Activated CD4-positive, alpha-beta memory T cell treated with anti-CD3 and anti-CD28 coated beads for 36 hours (primary cell): ENCODE data around the gene LAPTM5. TPM values are rescaled to one million over a fixed set of nuclear protein-coding genes. Genes with fewer than 3 reads are reported as not detected.
A peak's percentile ranks its signal among the peaks of the same experiment; 100 is the strongest.
"Not testable (repeated sequence)": the region's sequence is repeated elsewhere in the genome, so short reads cannot be mapped to it uniquely, and the experiment has no call there.

ENCODE experiments used
- CTCF ChIA-PET: fragments of 350-600 bp; sonication (Branson Sonifier 250); formaldehyde crosslinking; loops from one replicate; lab custom pipeline; 2021; ENCODE audit warnings: antibody characterized with exemption, inconsistent platforms; lab: Charles Lee
- POLR2A ChIA-PET: fragments of 350-600 bp; sonication (Branson Sonifier 250); formaldehyde crosslinking; loops from one replicate; lab custom pipeline; 2021; ENCODE audit warnings: antibody characterized with exemption; lab: Charles Lee
- DNase-seq: peaks from one replicate; pipeline ENCODE4 v3.0.0-alpha.2; 2020
- H3K27ac Mint-ChIP-seq: one replicate; pipeline ENCODE4 v1.8.0; 2021; ENCODE audit warnings: mixed read lengths
- H3K27me3 Mint-ChIP-seq: one replicate; pipeline ENCODE4 v1.8.0; 2021; ENCODE audit warnings: mixed read lengths
- H3K36me3 Mint-ChIP-seq: one replicate; pipeline ENCODE4 v1.8.0; 2021; ENCODE audit warnings: mixed read lengths
- H3K4me1 Mint-ChIP-seq: one replicate; pipeline ENCODE4 v1.8.0; 2021; ENCODE audit warnings: low read depth, mixed read lengths
- H3K4me3 Mint-ChIP-seq: one replicate; pipeline ENCODE4 v1.8.0; 2021; ENCODE audit warnings: mild to moderate bottlenecking, mixed read lengths
- H3K9me3 Mint-ChIP-seq: one replicate; pipeline ENCODE4 v1.8.0; 2021; ENCODE audit warnings: mixed read lengths
- intact Hi-C: fragments of 100-400 bp; cut with micrococcal nuclease; formaldehyde crosslinking; loops from one replicate; pipeline ENCODE4 v1.15.1; 2023
- total RNA-seq, 2 experiments: library from RNA; stranded (reverse); gene quantifications; one replicate each; pipeline ENCODE4 v1.2.3, GENCODE V29; 2021

The LAPTM5 gene
- total RNA-seq, 2 experiments from 2014 or later: 190 to 196 TPM

DNA sequence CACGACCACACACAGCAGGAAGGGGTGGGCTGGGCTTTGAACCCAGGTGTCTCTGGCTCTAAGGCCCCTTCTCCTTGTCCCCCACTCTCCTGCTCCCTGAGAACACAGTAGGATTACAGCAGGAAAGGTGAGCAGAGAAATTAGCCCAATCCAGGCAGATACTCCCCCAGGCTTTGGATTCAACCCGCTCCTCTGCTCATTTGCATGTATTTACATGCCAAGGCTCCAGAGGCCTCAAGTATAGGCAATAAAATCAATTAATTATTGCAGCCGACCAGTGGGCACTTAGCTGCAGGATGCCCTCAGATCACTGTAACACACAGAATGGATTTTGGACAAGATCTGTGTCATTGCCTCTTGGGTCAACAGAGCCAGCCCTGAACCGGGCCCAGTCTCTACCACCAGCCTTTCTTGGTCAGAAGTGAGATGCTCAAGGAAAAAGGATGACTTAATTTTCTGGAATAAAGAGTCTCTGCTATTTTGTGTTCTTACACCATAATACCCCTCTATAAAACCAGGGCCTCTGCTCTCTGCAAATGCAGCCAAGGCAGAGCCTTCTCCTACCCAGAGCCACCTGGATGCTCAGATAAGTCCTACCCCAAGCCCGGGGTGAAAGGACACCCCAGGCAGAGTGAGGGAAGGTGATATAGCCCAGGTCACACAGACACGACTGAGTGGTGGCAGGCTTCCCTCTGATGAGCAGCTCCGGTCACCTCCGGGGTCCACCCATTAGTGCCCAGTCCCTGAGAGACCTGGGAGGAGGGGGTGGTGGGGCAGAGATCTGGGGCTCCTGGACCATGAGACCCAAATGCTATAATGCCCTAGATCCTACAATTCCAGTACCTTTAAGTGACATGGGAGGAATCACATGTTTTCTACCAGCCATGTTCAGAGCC is 63.0 kb downstream of the LAPTM5 start:
- Mint-ChIP-seq H3K9me3 (no peaks in the 10 kb centered on the region), H3K27ac (no peak overlapping the region), H3K27me3 (no peaks in the 10 kb centered on the region), H3K4me3 (no peak overlapping the region), H3K36me3 (no peaks in the 10 kb centered on the region), H3K4me1 (no peaks in the 10 kb centered on the region)
- no peak for DNase-seq
- intact Hi-C loops: no loop called here
- ChIA-PET POLR2A (no interaction called here), CTCF (no interaction called here)

DNA sequence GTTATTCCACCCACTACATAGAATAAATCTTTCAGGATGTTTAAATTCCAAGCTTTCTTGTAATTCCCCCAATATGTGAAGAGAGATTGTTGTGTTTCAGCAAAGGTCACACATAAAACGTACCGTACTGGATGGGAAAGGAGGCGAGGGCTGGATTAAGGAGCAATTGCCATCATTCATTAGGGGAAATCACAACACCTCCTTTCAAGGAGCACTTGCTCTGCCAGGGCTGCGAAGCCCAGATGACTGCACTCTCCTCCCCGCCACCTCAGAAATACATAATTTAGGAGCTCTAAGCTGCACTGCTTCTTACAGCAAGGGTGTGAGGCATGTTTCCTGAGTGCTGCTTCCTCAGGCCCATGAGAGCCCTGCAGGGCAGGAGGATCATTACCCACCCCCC is 63.8 kb downstream of the LAPTM5 start:
- no peaks in the 10 kb centered on the region for H3K36me3 Mint-ChIP-seq
- H3K9me3 Mint-ChIP-seq: no peaks in the 10 kb centered on the region
- H3K4me1 Mint-ChIP-seq: no peaks in the 10 kb centered on the region
- no peak overlapping the region for H3K4me3 Mint-ChIP-seq
- intact Hi-C loops: no loop called here
- CTCF ChIA-PET: no interaction called here
- POLR2A ChIA-PET: no interaction called here
- H3K27me3 Mint-ChIP-seq: no peaks in the 10 kb centered on the region
- DNase-seq: no peak
- H3K27ac Mint-ChIP-seq: no peak overlapping the region

DNA sequence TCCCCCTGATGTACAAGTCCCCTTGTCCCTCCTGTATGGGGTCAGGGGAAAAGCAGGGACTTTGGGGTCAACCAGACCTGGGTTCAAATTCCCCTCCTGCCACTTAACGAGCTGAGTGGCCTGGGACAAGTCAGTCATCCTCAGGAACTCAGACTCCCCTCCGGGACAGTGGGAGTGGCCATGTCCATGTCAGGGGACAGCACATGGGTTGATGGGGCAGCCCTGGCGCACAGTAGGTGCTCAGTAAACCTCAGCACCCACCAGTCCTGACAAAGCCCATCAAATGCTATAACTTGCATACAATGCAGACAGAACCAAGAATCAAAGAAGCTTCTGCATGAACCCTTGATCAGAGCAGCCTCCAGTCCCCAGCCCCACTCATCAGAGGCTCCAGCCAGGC is 64.2 kb downstream of the LAPTM5 start:
- H3K27ac Mint-ChIP-seq: no peak overlapping the region
- intact Hi-C loops: no loop called here
- no peaks in the 10 kb centered on the region for H3K36me3 Mint-ChIP-seq
- POLR2A ChIA-PET: no interaction called here
- H3K27me3 Mint-ChIP-seq: no peaks in the 10 kb centered on the region
- CTCF ChIA-PET: no interaction called here
- no peaks in the 10 kb centered on the region for H3K4me1 Mint-ChIP-seq
- no peak for DNase-seq
- no peak overlapping the region for H3K4me3 Mint-ChIP-seq
- H3K9me3 Mint-ChIP-seq: no peaks in the 10 kb centered on the region

DNA sequence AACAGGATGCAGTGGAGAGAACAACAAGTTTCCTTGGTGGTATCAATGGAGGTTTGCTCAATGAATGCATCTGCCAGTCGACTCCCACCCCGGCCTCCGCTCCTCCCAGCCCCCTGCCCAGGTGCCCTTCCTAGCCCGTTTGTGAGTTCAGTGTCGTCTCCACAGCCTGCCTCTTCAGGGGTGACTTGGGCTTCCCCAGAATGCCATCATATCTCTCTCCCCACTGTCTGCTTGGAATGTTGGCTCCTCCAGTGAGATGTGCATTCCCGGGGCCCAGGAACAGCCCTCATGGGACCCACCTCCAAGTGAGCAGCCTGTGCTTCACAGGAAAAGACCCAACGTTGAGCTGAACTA is 64.6 kb downstream of the LAPTM5 start:
- POLR2A ChIA-PET: no interaction called here
- intact Hi-C loops: no loop called here
- no peaks in the 10 kb centered on the region for H3K9me3 Mint-ChIP-seq
- H3K27me3 Mint-ChIP-seq: no peaks in the 10 kb centered on the region
- no peak for DNase-seq
- no peak overlapping the region for H3K4me3 Mint-ChIP-seq
- no peaks in the 10 kb centered on the region for H3K36me3 Mint-ChIP-seq
- H3K4me1 Mint-ChIP-seq: no peaks in the 10 kb centered on the region
- no peak overlapping the region for H3K27ac Mint-ChIP-seq
- CTCF ChIA-PET: no interaction called here

DNA sequence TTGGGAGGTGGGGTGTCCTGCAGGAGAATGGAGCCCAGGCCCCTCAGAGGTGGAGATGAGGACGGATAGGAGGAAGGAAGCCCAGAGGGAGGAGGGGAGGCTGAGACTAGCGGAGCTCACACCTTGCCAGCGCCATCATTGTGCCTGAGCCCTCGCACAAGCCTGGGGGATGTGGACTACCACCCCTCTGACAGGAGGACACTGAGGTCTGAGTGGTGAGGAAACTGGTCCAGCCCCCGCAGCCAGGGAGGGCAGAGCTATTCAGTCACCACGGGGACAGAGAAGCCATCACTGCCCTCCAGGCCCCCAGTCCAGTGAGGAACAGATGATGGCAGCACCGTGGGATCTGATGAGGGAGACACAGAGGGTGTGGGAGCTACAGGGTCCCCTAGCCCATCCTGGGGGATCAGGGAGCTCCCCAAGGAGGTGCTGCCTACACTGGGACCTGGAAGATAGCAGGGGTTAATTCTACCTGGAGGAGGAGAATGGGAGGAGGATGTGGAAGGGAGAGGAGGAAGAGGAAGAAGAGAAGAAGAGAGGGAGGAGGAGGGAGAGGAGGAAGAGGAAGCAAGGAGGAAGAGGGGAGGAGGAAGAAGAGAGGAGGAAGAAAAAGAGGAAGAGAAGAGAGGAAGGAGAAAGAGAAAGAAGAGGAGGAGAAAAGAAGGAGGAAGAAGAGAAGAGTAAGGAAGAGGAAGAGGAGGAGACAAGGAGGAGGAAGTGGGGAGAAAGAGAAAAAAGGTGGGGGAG is 65.2 kb downstream of the LAPTM5 start:
- Mint-ChIP-seq H3K36me3 (no peaks in the 10 kb centered on the region), H3K27ac (no peak overlapping the region), H3K4me3 (no peak overlapping the region), H3K27me3 (peaks cover 1% of the 10 kb centered on the region), H3K4me1 (no peaks in the 10 kb centered on the region), H3K9me3 (no peaks in the 10 kb centered on the region)
- CTCF ChIA-PET: no interaction called here
- intact Hi-C loops: no loop called here
- no peak for DNase-seq
- POLR2A ChIA-PET: no interaction called here

DNA sequence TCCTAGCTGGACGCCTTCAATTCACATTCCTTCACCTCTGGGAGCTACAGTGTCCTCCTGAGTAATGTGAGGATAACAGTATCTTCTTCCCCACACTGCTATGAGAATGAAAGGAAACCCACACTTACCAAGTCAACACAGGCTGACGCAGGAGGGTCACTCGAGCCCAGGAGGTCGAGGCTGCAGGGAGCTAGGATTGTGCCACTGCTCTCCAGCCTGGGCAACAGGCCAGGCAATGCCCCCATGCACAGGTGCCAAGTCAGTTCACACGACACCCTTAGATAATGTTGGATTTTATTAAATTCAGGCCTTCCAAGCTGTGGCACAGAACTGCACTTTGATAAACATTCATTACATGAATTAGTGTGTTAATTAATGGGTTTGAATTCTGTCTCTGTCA is 66.1 kb downstream of the LAPTM5 start:
- Mint-ChIP-seq H3K4me1 (no peaks in the 10 kb centered on the region), H3K36me3 (no peaks in the 10 kb centered on the region), H3K27ac (no peak overlapping the region), H3K4me3 (no peak overlapping the region), H3K9me3 (no peaks in the 10 kb centered on the region), H3K27me3 (peaks cover 8% of the 10 kb centered on the region)
- DNase-seq: no peak
- POLR2A ChIA-PET: no interaction called here
- CTCF ChIA-PET: no interaction called here
- intact Hi-C loops: no loop called here

DNA sequence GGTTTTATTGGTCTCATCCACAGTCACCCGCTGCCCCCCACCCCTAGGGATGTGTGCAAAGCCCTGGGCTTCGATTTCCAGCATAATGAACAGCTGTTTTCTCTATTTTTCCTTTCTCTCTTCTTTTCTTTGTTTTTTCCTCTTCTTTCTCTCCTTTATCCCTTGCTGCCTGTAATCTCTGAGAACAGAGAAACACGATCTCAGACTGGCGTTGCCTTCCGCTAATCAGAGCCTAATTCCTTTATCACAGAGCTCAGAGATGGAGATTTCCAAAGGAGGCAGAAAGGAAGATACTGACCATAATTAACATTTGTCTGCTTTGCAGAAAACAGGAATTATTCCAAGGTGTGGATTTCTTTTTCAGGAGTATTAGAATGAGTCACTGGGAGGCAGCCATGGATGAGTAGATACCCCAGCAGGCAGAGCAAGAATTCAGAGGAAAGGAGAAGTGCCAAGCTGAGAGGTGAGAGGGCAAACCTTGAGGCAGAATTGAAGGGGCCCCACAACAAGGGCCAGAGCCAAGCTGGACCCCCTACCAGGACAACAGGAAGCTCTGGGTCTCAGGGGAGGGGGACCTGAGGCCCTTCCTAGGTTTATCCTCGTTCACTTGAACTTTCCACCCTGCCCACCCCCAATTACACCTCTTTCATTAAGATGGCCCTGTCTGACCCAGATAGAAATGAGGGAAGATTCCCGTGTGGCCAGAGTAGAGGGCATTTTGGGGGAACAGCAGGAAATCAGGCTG is 67.5 kb downstream of the LAPTM5 start:
- peak; percentile 4 for DNase-seq
- Mint-ChIP-seq H3K9me3 (no peaks in the 10 kb centered on the region), H3K4me3 (no peak overlapping the region), H3K36me3 (no peaks in the 10 kb centered on the region), H3K4me1 (peaks cover under 1% of the 10 kb centered on the region), H3K27me3 (peaks cover 8% of the 10 kb centered on the region), H3K27ac (no peak overlapping the region)
- POLR2A ChIA-PET: no interaction called here
- CTCF ChIA-PET: interaction anchor here (1.1 kb wide), 1 partner anchor 18 kb away, joined by 4 read pairs; no protein-coding TSS in a partner anchor
- intact Hi-C loops: no loop called here

DNA sequence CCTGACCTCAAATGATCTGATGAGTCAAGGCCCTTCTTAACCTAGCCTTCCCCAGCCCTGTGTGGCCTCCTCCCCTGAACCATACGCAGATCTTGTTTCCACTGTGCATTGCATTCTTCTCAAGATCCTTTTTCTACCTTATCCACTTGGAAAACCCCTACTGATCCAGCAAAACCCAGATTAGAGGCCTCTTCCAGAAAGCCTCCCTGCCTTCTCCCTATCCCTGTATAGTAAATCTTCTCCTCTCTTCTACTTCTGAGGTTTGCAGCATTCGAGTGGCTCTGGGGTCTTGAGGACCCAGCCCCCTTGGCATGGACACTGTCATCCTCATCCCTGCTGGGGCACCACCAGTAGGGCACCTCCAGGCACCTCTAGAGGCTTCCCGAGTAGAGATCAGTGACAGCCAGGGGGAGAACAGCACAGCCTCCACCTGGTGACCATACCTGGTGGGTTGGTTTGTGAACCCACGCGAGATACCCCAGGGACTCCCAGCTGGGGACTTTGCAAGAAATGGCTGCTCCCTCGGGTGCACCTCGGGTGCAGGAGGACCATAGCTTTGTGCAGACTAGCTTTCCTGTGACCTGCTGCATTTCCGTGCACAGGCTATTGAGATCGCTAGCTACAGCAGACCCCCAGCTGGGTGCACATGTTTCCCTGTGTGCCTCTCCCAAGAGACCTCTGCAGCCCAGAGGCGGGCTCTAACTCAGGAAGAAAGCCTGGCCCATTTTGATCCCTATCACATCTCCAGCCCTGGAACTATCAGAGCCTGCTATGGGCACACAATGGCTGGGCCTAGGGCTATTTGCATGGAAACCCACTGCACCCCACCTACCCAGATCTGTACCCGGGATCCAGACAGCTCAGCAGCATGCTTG is 68.4 kb downstream of the LAPTM5 start:
- CTCF ChIA-PET: no interaction called here
- Mint-ChIP-seq H3K27me3 (peaks cover 14% of the 10 kb centered on the region), H3K36me3 (no peaks in the 10 kb centered on the region), H3K4me1 (peaks cover 2% of the 10 kb centered on the region), H3K27ac (no peak overlapping the region), H3K9me3 (no peaks in the 10 kb centered on the region), H3K4me3 (no peak overlapping the region)
- intact Hi-C loops: no loop called here
- DNase-seq: no peak
- POLR2A ChIA-PET: no interaction called here

DNA sequence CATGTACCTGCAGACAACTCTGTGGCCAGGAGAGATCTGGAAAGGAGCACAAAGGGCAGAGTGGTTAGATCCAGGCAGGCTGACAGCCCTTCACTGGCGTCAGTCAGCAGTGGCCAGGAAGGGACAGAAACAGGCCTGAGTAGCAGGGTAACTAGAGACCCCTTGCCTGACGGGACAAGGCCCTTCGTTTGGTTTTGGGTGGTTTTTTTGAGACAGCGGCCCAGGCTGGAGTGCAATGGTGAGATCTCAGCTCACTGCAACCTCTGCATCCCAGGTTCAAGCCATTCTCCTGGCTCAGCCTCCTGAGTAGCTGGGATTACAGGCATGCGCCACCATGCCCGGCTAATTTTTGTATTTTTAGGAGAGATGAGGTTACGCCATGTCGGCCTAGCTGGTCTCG is 69.1 kb downstream of the LAPTM5 start:
- H3K36me3 Mint-ChIP-seq, POLR2A ChIA-PET, H3K4me1 Mint-ChIP-seq, H3K4me3 Mint-ChIP-seq, CTCF ChIA-PET, H3K9me3 Mint-ChIP-seq, intact Hi-C loops, H3K27ac Mint-ChIP-seq, DNase-seq: not testable (repeated sequence)
- peaks cover 16% of the 10 kb centered on the region for H3K27me3 Mint-ChIP-seq

DNA sequence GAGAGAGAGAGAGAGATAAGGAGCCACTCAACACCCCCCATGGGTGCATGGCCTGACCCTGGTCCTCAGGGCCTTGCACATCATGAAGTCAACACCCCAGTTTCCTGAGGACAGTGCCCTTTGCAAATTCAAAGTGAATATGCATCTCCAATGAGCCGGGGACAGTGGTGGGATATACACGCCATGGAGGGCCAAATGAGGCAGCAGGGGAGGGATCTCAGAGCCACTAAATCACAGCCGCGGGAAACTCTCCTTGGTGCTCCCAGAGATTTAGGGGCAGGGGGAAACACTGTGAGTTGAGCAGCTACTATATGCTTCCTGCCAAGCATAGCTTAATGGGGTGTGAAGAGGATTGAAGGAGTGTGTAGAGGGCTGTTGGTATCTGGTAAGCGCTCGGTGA is 69.7 kb downstream of the LAPTM5 start:
- H3K27me3 Mint-ChIP-seq: peaks cover 21% of the 10 kb centered on the region
- no peak overlapping the region for H3K27ac Mint-ChIP-seq
- DNase-seq: no peak
- no peak overlapping the region for H3K4me3 Mint-ChIP-seq
- CTCF ChIA-PET: no interaction called here
- intact Hi-C loops: no loop called here
- no peaks in the 10 kb centered on the region for H3K9me3 Mint-ChIP-seq
- no peaks in the 10 kb centered on the region for H3K36me3 Mint-ChIP-seq
- POLR2A ChIA-PET: no interaction called here
- H3K4me1 Mint-ChIP-seq: peaks cover 2% of the 10 kb centered on the region

DNA sequence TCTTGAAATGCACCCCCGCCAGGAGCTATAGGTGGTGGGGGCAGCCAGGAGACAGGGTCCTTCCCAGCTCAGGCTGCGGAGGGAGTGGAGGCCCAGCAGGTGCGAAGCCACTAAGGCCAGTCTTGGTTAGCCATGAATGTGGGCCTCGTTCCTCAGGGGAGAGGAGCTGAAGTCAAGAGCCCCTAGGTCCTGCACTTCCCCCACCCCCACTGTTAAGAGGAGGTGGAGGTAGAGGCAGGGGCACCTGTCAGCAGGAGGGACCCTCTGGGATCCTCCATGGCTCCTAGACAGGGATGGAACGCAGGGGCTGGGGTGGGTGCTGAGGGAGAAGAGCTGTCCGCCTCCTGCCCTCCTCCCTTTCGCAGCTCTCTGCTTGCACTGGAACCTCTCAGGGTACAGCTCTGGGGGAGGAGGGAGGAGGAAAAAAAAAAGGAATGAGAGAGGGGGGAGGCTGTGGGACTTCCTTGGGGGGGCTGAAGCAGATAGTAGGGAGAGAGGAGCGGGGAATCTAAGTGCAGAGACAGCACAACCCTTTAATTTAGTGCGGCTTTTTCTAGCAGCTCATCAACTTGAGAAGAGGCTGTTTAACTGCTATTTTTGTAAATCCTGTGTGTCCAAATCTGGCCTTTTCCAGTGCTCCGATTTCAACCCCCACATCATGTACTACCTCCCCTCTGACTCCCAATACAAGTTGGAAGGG is 71.2 kb downstream of the LAPTM5 start:
- Mint-ChIP-seq H3K4me3 (no peak overlapping the region), H3K9me3 (no peaks in the 10 kb centered on the region), H3K4me1 (peaks cover 2% of the 10 kb centered on the region), H3K27ac (no peak overlapping the region), H3K27me3 (peaks cover 33% of the 10 kb centered on the region), H3K36me3 (no peaks in the 10 kb centered on the region)
- no peak for DNase-seq
- POLR2A ChIA-PET: no interaction called here
- intact Hi-C loops: no loop called here
- CTCF ChIA-PET: interaction anchor here (1.3 kb wide), 1 partner anchor 32 kb away, joined by 3 read pairs; no protein-coding TSS in a partner anchor
